PC-9 (cell line): ENCODE measurements around the gene SELENOW. TPM values are rescaled to one million over a fixed set of nuclear protein-coding genes. Genes with fewer than 3 reads are reported as not detected.
"Not testable (repeated sequence)": the region's sequence is repeated elsewhere in the genome, so short reads cannot be mapped to it uniquely, and the experiment has no call there.

Experiments used
- BruUV-seq: library from RNA; stranded (reverse); fragments of 400-500 nt; replicated peaks from 2 replicates; lab custom pipeline; 2021; lab: Mats Ljungman, UMichigan
- CTCF ChIA-PET: fragments of 300-600 bp; sonication (Branson Sonifier 250); formaldehyde crosslinking; loops from one replicate; lab custom pipeline; 2022; ENCODE audit warnings: antibody characterized with exemption; lab: Charles Lee
- POLR2A ChIA-PET: fragments of 300-600 bp; sonication (Branson Sonifier 250); formaldehyde crosslinking; loops from one replicate; lab custom pipeline; 2022; ENCODE audit warnings: antibody characterized with exemption; ENCODE audit not compliant: unreplicated experiment; lab: Charles Lee
- DNase-seq, 2 experiments: peaks; one replicate each; pipeline versions ENCODE4 v3.0.0 to v3.0.0-alpha.2; 2015 to 2022; ENCODE audit warnings: mixed read lengths in 1 of 2
- H2AFZ ChIP-seq: fragments of 200-600 bp; sonication (generic); 2 replicates; pipeline ENCODE4 v1.8.1; 2017; ENCODE audit warnings: antibody characterized with exemption
- H3F3A ChIP-seq: fragments of 200-600 bp; sonication (generic); 2 replicates; pipeline ENCODE4 v1.8.1; 2017; ENCODE audit warnings: antibody characterized with exemption, mild to moderate bottlenecking, low read depth; ENCODE audit not compliant: insufficient read depth
- H3K27ac ChIP-seq: fragments of 200-600 bp; sonication (generic); 2 replicates; pipeline ENCODE4 v1.6.1; 2016; ENCODE audit warnings: mixed run types
- H3K27me3 ChIP-seq: fragments of 200-600 bp; sonication (generic); 2 replicates; pipeline ENCODE4 v1.6.1; 2016; ENCODE audit warnings: low read depth, mixed run types; ENCODE audit not compliant: insufficient read depth
- H3K36me3 ChIP-seq: fragments of 200-600 bp; sonication (generic); 2 replicates; pipeline ENCODE4 v1.6.1; 2016; ENCODE audit warnings: low read depth, mixed run types
- H3K4me1 ChIP-seq: fragments of 200-600 bp; sonication (generic); replicated peaks from 2 replicates; pipeline ENCODE4 v1.6.1; 2016; ENCODE audit warnings: mixed run types; ENCODE audit not compliant: insufficient read depth
- H3K4me2 ChIP-seq: fragments of 200-600 bp; sonication (generic); 2 replicates; pipeline ENCODE4 v1.6.1; 2017; ENCODE audit warnings: mixed run types
- H3K4me3 ChIP-seq: fragments of 200-600 bp; sonication (generic); 2 replicates; pipeline ENCODE4 v1.6.1; 2016; ENCODE audit warnings: mixed run types
- H3K79me2 ChIP-seq: fragments of 200-600 bp; sonication (generic); 2 replicates; pipeline ENCODE4 v1.6.1; 2017; ENCODE audit warnings: low read depth, mixed run types
- H3K9me2 ChIP-seq: fragments of 200-600 bp; sonication (generic); 2 replicates; pipeline ENCODE4 v1.8.1; 2017; ENCODE audit warnings: mild to moderate bottlenecking; ENCODE audit not compliant: insufficient read depth
- H3K9me3 ChIP-seq: fragments of 200-600 bp; sonication (generic); 2 replicates; pipeline ENCODE4 v1.8.1; 2016; ENCODE audit warnings: low read depth; ENCODE audit not compliant: insufficient read depth
- H4K20me1 ChIP-seq: fragments of 200-600 bp; sonication (generic); 2 replicates; pipeline ENCODE4 v1.8.1; 2017; ENCODE audit not compliant: insufficient read depth
- EZH2 ChIP-seq: fragments of 200-600 bp; sonication (generic); IDR thresholded peaks from 2 replicates; pipeline ENCODE4 v1.8.0; 2017; ENCODE audit warnings: antibody characterized with exemption, low read depth
- intact Hi-C: fragments of 100-400 bp; cut with micrococcal nuclease; formaldehyde crosslinking; loops from one replicate; pipeline ENCODE4 v1.10.0; 2022; ENCODE audit not compliant: unreplicated experiment
- total RNA-seq: library from RNA; stranded (reverse); gene quantifications from 2 replicates; pipeline ENCODE4 v1.2.3, GENCODE V29; 2021
- TF ChIP-seq, protein P1 (sequence below): fragments of 200-600 bp; sonication (generic); conservative IDR thresholded peaks from 2 replicates; pipeline ENCODE4 v1.6.1; 2017; ENCODE audit warnings: mixed run types, antibody characterized with exemption, mild to moderate bottlenecking, moderate library complexity

Gene SELENOW
- total RNA-seq, 1 experiment from 2014 or later, result 186 TPM

DNA sequence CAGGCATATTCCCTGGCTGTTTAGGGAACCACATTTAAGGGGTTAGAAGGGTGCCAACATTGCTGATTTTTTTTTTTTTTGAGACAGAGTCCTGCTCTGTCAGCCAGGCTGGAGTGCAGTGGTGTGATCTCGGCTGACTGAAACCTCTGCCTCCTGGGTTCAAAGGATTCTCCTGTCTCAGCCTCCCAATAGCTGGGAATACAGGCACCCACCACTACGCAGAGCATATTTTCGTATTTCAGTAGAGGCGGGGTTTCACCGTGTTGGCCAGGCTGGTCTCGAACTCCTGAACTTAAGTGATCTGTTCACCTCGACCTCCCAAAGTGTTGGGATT is 35.5 kb downstream of the SELENOW start:
- H3K4me2 ChIP-seq, result no peak overlapping the region
- no peaks in the 10 kb centered on the region for H3K9me3 ChIP-seq
- H3K27me3 ChIP-seq, result peaks cover 20% of the 10 kb centered on the region
- no peaks in the 10 kb centered on the region for H3K9me2 ChIP-seq
- no peak overlapping the region for H2AFZ ChIP-seq
- DNase-seq, result no peak
- no TSS peak for BruUV-seq
- H4K20me1 ChIP-seq, result no peaks in the 10 kb centered on the region
- intact Hi-C loops, result no loop called here
- TF ChIP-seq, protein P1, sequence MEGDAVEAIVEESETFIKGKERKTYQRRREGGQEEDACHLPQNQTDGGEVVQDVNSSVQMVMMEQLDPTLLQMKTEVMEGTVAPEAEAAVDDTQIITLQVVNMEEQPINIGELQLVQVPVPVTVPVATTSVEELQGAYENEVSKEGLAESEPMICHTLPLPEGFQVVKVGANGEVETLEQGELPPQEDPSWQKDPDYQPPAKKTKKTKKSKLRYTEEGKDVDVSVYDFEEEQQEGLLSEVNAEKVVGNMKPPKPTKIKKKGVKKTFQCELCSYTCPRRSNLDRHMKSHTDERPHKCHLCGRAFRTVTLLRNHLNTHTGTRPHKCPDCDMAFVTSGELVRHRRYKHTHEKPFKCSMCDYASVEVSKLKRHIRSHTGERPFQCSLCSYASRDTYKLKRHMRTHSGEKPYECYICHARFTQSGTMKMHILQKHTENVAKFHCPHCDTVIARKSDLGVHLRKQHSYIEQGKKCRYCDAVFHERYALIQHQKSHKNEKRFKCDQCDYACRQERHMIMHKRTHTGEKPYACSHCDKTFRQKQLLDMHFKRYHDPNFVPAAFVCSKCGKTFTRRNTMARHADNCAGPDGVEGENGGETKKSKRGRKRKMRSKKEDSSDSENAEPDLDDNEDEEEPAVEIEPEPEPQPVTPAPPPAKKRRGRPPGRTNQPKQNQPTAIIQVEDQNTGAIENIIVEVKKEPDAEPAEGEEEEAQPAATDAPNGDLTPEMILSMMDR, result no peak
- TF ChIP-seq EZH2, result no peak
- no peaks in the 10 kb centered on the region for H3K36me3 ChIP-seq
- CTCF ChIA-PET, result interaction anchor here (0.6 to 0.7 kb wide), 2 partner anchors 243 to 680 kb away, joined by 4 to 5 read pairs; no protein-coding TSS in a partner anchor
- no peak overlapping the region for H3K4me3 ChIP-seq
- no peaks in the 10 kb centered on the region for H3K79me2 ChIP-seq
- H3K27ac ChIP-seq, result no peak overlapping the region
- POLR2A ChIA-PET, result interaction anchor here (0.7 kb wide), 1 partner anchor 30 kb away, joined by 10 read pairs; no protein-coding TSS in a partner anchor
- H3K4me1 ChIP-seq, result no peaks in the 10 kb centered on the region
- peaks cover 7% of the 10 kb centered on the region for H3F3A ChIP-seq

DNA sequence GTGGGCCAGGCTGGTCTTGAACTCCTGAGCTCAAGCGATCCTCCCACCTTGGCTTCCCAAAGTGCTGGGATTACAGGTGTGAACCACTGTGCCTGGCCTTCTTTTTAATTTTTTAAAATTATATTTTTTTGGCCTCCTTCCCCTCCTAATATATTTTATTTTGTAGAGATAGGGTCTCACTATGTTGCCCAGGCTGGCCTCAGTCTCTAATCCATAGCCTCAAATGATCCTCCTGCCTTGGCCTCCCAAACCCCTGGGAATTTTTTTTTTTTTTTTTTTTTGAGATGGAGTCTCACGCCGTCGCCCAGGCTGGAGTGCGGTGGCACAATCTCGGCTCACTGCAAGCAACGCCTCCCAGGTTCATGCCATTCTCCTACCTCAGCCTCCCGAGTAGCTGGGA is 37.8 kb downstream of the SELENOW start:
- H3K36me3 ChIP-seq, H2AFZ ChIP-seq, H3K4me2 ChIP-seq, BruUV-seq, H3K9me2 ChIP-seq, H3K9me3 ChIP-seq, DNase-seq, H3K27ac ChIP-seq, H3K4me3 ChIP-seq, intact Hi-C loops, H3K79me2 ChIP-seq, H3K4me1 ChIP-seq, H3F3A ChIP-seq, H4K20me1 ChIP-seq: not testable (repeated sequence)
- peaks cover 42% of the 10 kb centered on the region for H3K27me3 ChIP-seq
- ChIA-PET POLR2A (interaction anchor here (0.5 kb wide), 1 partner anchor 70 kb away, joined by 10 read pairs; the partner anchor contains the start of gene SULT2A1), CTCF (interaction anchor here (0.5 kb wide), 1 partner anchor 803 kb away, joined by 3 read pairs; no protein-coding TSS in a partner anchor)

DNA sequence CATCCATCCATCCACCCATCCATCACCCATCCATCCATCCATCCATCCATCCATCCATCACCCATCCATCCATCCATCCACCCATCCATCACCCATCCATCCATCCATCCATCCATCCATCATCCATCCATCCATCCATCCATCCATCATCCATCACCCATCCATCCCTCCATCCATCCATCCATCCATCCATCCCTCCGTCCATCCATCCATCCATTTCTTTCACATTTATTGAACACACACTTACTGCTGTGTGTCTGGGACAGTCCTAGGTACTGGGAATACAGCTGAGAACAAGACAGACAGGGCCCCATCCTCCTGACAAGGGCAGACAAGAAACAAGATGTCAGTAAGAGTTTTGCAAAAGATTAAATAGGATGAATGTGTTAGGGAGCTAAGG is 39.7 kb downstream of the SELENOW start:
- H3K79me2 ChIP-seq, H3K4me2 ChIP-seq, H3K4me1 ChIP-seq, H3K27ac ChIP-seq, H4K20me1 ChIP-seq, POLR2A ChIA-PET, H3K9me2 ChIP-seq, BruUV-seq, H3F3A ChIP-seq, intact Hi-C loops, CTCF ChIA-PET, H3K4me3 ChIP-seq, DNase-seq, H3K36me3 ChIP-seq, H2AFZ ChIP-seq, H3K9me3 ChIP-seq: not testable (repeated sequence)
- peaks cover 60% of the 10 kb centered on the region for H3K27me3 ChIP-seq

DNA sequence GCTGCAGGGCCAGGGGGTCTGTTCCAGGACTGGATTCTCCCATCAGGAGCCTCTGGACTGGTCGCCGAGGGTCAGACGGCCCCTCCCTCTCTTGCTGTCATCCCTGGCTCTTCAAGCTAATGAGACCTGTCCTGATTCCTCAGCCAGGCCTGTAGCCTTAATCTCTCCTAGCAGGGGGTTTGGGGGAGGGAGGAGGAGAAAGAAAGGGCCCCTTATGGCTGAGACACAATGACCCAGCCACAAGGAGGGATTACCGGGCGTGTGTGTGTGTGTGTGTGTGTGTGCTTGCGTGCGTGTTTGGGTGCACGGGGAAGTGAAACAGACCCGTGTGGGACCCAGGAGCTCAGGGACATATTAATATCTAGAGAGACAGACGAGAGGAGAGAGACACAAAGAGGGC is 41.4 kb downstream of the SELENOW start:
- H4K20me1 ChIP-seq, result no peaks in the 10 kb centered on the region
- no peak overlapping the region for H3K4me2 ChIP-seq
- H3K36me3 ChIP-seq, result no peaks in the 10 kb centered on the region
- H3K9me2 ChIP-seq, result no peaks in the 10 kb centered on the region
- H3K4me1 ChIP-seq, result no peaks in the 10 kb centered on the region
- ChIA-PET CTCF (interaction anchor here (0.6 kb wide), 1 partner anchor 38 kb away, joined by 8 read pairs; no protein-coding TSS in a partner anchor), POLR2A (no interaction called here)
- no peak overlapping the region for H2AFZ ChIP-seq
- intact Hi-C loops, result no loop called here
- H3K4me3 ChIP-seq, result no peak overlapping the region
- no peaks in the 10 kb centered on the region for H3F3A ChIP-seq
- no TSS peak for BruUV-seq
- H3K9me3 ChIP-seq, result no peaks in the 10 kb centered on the region
- H3K27me3 ChIP-seq, result peaks cover 71% of the 10 kb centered on the region
- no peak overlapping the region for H3K27ac ChIP-seq
- DNase-seq, result no peak
- H3K79me2 ChIP-seq, result no peaks in the 10 kb centered on the region
- TF ChIP-seq EZH2, result no peak
- TF ChIP-seq, protein P1, result no peak
